Common myeloid progenitor, CD34-positive (primary cell): Measurements from ENCODE around the gene FIBCD1.
A peak's percentile ranks its signal among the peaks of the same experiment; 100 is the strongest.

Source experiments
- CTCF ChIA-PET: fragments of 350-600 bp; sonication (Branson Sonifier 250); formaldehyde crosslinking; loops from one replicate; lab custom pipeline; 2021; ENCODE audit warnings: antibody characterized with exemption; lab: Charles Lee
- POLR2A ChIA-PET: fragments of 350-600 bp; sonication (Branson Sonifier 250); formaldehyde crosslinking; loops from one replicate; lab custom pipeline; 2021; ENCODE audit warnings: antibody characterized with exemption; lab: Charles Lee
- DNase-seq, 3 donors: peaks; one replicate each; pipeline versions ENCODE4 v3.0.0 to v3.0.0-alpha.2; 2013
- H3K27ac ChIP-seq, 2 experiments: 1 replicate in 1 of 2; 2 replicates in 1 of 2; pipeline ENCODE4 v1.7.0; 2013; ENCODE audit warnings: inconsistent platforms in 2 of 2, low read length in 2 of 2, mild to moderate bottlenecking in 2 of 2, low read depth in 1 of 2, moderate library complexity in 1 of 2; ENCODE audit not compliant: severe bottlenecking in 2 of 2, insufficient read depth in 1 of 2, poor library complexity in 1 of 2
- H3K27me3 ChIP-seq, 5 experiments: replicated peaks in 2 of 5; 1 replicate in 3 of 5; 2 replicates in 2 of 5; pipeline versions ENCODE4 v1.6.1 to v1.7.0; 2013; ENCODE audit warnings: low read length in 4 of 5, mild to moderate bottlenecking in 2 of 5, moderate library complexity in 2 of 5, inconsistent platforms in 1 of 5; ENCODE audit not compliant: insufficient read depth in 5 of 5, control insufficient read depth in 4 of 5
- H3K36me3 ChIP-seq, 4 experiments: 1 replicate in 2 of 4; 2 replicates in 2 of 4; pipeline versions ENCODE4 v1.6.1 to v1.7.0; 2013; ENCODE audit warnings: low read length in 3 of 4, control low read depth in 1 of 4, mild to moderate bottlenecking in 1 of 4; ENCODE audit not compliant: control insufficient read depth in 4 of 4, insufficient read depth in 4 of 4
- H3K4me1 ChIP-seq, 4 experiments: 1 replicate in 3 of 4; 2 replicates in 1 of 4; pipeline versions ENCODE4 v1.6.1 to v1.7.1; 2013; ENCODE audit warnings: low read length in 3 of 4, mild to moderate bottlenecking in 3 of 4, control low read depth in 1 of 4, inconsistent platforms in 1 of 4, moderate library complexity in 1 of 4; ENCODE audit not compliant: control insufficient read depth in 4 of 4, insufficient read depth in 4 of 4; ENCODE audit errors: control extremely low read depth in 1 of 4
- H3K4me3 ChIP-seq, 7 experiments: 1 replicate in 4 of 7; 2 replicates in 3 of 7; pipeline versions ENCODE4 v1.5.1 to v1.7.0; 2013; ENCODE audit warnings: mild to moderate bottlenecking in 7 of 7, low read length in 6 of 7, moderate library complexity in 6 of 7, inconsistent platforms in 2 of 7, low read depth in 2 of 7, control low read depth in 1 of 7; ENCODE audit not compliant: insufficient read depth in 4 of 7, control insufficient read depth in 1 of 7; ENCODE audit errors: extremely low read depth in 1 of 7
- H3K9me3 ChIP-seq, 5 experiments: 1 replicate in 4 of 5; 2 replicates in 1 of 5; pipeline versions ENCODE4 v1.6.1 to v1.7.1; 2013; ENCODE audit warnings: low read length in 4 of 5, mild to moderate bottlenecking in 2 of 5, inconsistent platforms in 1 of 5, low read depth in 1 of 5, moderate library complexity in 1 of 5; ENCODE audit not compliant: control insufficient read depth in 4 of 5, insufficient read depth in 2 of 5; ENCODE audit errors: control extremely low read depth in 1 of 5
- WGBS: methylation state at CpG from one replicate; pipeline ENCODE4 v1.1.5; 2013; ENCODE audit not compliant: insufficient coverage; 5-methylcytosine and 5-hydroxymethylcytosine counted together

Gene FIBCD1

DNA sequence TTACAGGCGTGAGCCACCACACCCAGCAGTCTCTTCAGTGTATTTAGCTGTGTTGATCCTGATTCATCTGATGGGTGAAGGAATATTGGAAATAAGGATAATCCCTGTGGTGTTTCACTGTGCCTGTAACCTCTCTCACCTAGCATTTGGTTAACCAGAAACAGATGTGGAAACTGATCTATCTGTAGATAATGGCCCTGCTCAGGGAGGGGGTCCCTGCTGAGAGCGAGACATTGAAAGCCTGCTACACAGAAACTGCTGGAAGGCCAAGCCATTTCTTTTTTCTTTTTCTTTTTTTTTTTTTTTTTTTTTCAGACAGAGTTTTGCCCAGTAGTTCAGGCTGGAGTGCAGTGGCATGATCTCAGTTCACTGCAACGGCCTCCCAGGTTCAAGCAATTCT, 70.8 kb downstream of the FIBCD1 start:
- Histone ChIP-seq H3K27ac (no peak overlapping the region), H3K27me3 (no peaks in the 10 kb centered on the region), H3K4me3 (no peak overlapping the region), H3K9me3 (no peaks in the 10 kb centered on the region), H3K4me1 (no peaks in the 10 kb centered on the region), H3K36me3 (peaks cover 6 to 55% (median 30%) of the 10 kb centered on the region in 4 experiments)
- CTCF ChIA-PET: interaction anchor here (1.8 to 11.0 kb wide), 5 partner anchors 13 to 178 kb away, joined by 5 to 249 read pairs (median 101); no protein-coding TSS in a partner anchor
- no peak for DNase-seq
- POLR2A ChIA-PET: no interaction called here
- WGBS: 100% methylated on average over 2 of the region's 3 CpGs

GRCh38 chr9:130867556-130867955, 71.5 kb downstream of the FIBCD1 start:
- Histone ChIP-seq H3K36me3 (peaks cover 4 to 55% (median 27%) of the 10 kb centered on the region in 4 experiments), H3K27ac (no peak overlapping the region), H3K4me1 (no peaks in the 10 kb centered on the region), H3K27me3 (no peaks in the 10 kb centered on the region), H3K4me3 (no peak overlapping the region), H3K9me3 (no peaks in the 10 kb centered on the region)
- ChIA-PET POLR2A (no interaction called here), CTCF (interaction anchor here (0.8 to 11.0 kb wide), 12 partner anchors 9 to 468 kb away, joined by 3 to 249 read pairs (median 5); no protein-coding TSS in a partner anchor)
- no peak for DNase-seq
- WGBS: 99% methylated on average over 6 of the region's 9 CpGs

DNA sequence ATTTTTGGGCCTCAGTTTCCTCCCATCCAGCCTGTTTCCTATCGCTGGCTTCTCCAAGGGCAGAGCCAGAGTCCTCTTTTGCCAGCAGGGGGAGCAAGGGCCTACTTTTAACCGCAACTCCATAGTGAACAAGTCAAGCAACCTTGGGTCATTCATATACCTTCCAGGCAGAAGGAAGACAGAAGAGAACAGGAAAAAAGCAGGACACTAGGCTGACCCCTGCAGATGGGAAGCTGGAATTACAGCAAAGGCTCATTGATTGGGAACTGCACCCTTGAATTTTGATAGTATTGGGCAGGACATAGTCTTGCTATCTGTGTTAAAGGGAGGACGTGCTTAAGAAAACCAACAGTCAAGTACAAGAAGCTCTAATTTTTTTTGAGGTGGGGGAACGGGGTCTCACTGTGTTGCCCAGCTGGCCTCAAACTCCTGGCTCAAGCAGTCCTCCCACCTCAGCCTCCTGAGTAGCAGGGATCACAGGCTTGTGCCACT, 72.5 kb downstream of the FIBCD1 start:
- Histone ChIP-seq H3K9me3 (no peaks in the 10 kb centered on the region), H3K36me3 (peaks cover 4 to 54% (median 19%) of the 10 kb centered on the region in 4 experiments), H3K27me3 (no peaks in the 10 kb centered on the region), H3K4me3 (no peak overlapping the region), H3K27ac (no peak overlapping the region), H3K4me1 (no peaks in the 10 kb centered on the region)
- peak; percentile 70 to 74 (median 71) for DNase-seq
- POLR2A ChIA-PET: no interaction called here
- CTCF ChIA-PET: interaction anchor here (0.7 to 11.0 kb wide), 32 partner anchors 8 to 469 kb away, joined by 3 to 249 read pairs (median 4); no protein-coding TSS in a partner anchor
- 57% methylated on average over 4 of the region's 4 CpGs for WGBS

- Histone ChIP-seq H3K4me1 (no peaks in the 10 kb centered on the region), H3K36me3 (peaks cover 4 to 55% (median 20%) of the 10 kb centered on the region in 4 experiments), H3K9me3 (no peaks in the 10 kb centered on the region), H3K27ac (no peak overlapping the region), H3K4me3 (no peak overlapping the region), H3K27me3 (no peaks in the 10 kb centered on the region)
- POLR2A ChIA-PET: no interaction called here
- 100% methylated on average over 2 of the region's 3 CpGs for WGBS
- DNase-seq: no peak
- CTCF ChIA-PET: interaction anchor here (0.6 to 11.0 kb wide), 25 partner anchors 11 to 470 kb away, joined by 3 to 249 read pairs (median 4); no protein-coding TSS in a partner anchor
Observed at GRCh38 chr9:130865921-130866320, 73.1 kb downstream of the FIBCD1 start.

DNA sequence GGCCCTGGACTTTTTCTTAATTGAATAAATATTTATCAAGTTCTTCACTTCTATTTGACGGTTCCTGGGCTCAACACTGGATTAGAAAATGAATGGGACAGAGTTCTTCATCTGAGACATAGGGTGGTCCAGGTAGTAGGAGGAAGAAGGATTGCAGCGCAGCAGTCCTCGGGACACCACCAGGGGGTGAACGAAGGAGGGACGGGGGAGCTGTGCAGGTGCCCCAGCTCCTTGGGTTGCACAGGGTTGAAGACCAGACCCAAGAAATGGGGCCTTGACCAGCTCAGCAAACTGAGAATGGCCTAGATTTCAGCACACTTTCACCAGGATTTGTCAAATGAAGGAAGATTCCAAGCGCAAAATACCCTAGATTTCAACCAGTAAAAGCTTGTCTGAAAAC, 74.5 kb downstream of the FIBCD1 start:
- no peaks in the 10 kb centered on the region for H3K9me3 ChIP-seq
- DNase-seq: no peak
- H3K4me3 ChIP-seq: no peak overlapping the region
- no peaks in the 10 kb centered on the region for H3K27me3 ChIP-seq
- WGBS: 93% methylated on average over 3 of the region's 6 CpGs
- peaks cover 4 to 59% (median 24%) of the 10 kb centered on the region in 4 experiments for H3K36me3 ChIP-seq
- no peak overlapping the region for H3K27ac ChIP-seq
- ChIA-PET POLR2A (no interaction called here), CTCF (interaction anchor here (0.6 to 11.0 kb wide), 18 partner anchors 10 to 182 kb away, joined by 3 to 249 read pairs (median 4); no protein-coding TSS in a partner anchor)
- H3K4me1 ChIP-seq: no peaks in the 10 kb centered on the region

GRCh38 chr9:130862747-130863146, 76.3 kb downstream of the FIBCD1 start:
- no peak for DNase-seq
- POLR2A ChIA-PET: no interaction called here
- Histone ChIP-seq H3K4me1 (no peaks in the 10 kb centered on the region), H3K27ac (no peak overlapping the region), H3K27me3 (no peaks in the 10 kb centered on the region), H3K36me3 (peaks cover 6 to 72% (median 30%) of the 10 kb centered on the region in 4 experiments), H3K4me3 (no peak overlapping the region), H3K9me3 (no peaks in the 10 kb centered on the region)
- CTCF ChIA-PET: interaction anchor here (0.9 to 11.0 kb wide), 14 partner anchors 9 to 169 kb away, joined by 3 to 249 read pairs (median 4); partner anchors contain the start of gene EXOSC2
- WGBS: 97% methylated on average over 23 of the region's 23 CpGs

GRCh38 chr9:130862217-130862616, 76.8 kb downstream of the FIBCD1 start:
- H3K36me3 ChIP-seq: peaks cover 6 to 77% (median 27%) of the 10 kb centered on the region in 4 experiments
- no peak overlapping the region for H3K4me3 ChIP-seq
- ChIA-PET CTCF (interaction anchor here (0.9 to 11.0 kb wide), 15 partner anchors 10 to 168 kb away, joined by 3 to 249 read pairs (median 5); partner anchors contain the start of gene EXOSC2), POLR2A (no interaction called here)
- no peaks in the 10 kb centered on the region for H3K9me3 ChIP-seq
- H3K4me1 ChIP-seq: no peaks in the 10 kb centered on the region
- H3K27me3 ChIP-seq: no peaks in the 10 kb centered on the region
- no peak for DNase-seq
- H3K27ac ChIP-seq: no peak overlapping the region
- 97% methylated on average over 8 of the region's 8 CpGs for WGBS
